Measurements from ENCODE around the gene DCLK1.

DNA sequence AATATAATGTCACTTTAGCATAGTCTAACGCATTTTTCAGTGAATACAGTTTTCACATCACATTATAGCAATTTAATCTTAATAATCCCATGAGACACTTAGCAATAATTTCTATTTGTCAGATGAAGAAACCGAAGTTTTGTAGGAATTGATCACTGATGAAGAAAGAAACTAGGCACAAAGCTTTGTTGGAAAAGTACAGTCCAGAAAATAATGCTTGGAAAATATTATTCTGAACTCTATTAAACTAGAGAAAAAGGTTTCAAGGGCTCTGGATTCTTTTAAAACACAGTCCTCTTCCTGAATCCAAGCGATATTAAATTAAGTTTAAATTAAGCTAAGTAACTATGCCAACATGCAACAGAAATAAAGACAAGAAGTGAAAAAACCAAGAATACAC lies 62.2 kb downstream of the DCLK1 start:
- TF ChIP-seq POLR2A (IDR thresholded peaks at IDR 0.05) = no peak
- TF ChIP-seq, protein P1, sequence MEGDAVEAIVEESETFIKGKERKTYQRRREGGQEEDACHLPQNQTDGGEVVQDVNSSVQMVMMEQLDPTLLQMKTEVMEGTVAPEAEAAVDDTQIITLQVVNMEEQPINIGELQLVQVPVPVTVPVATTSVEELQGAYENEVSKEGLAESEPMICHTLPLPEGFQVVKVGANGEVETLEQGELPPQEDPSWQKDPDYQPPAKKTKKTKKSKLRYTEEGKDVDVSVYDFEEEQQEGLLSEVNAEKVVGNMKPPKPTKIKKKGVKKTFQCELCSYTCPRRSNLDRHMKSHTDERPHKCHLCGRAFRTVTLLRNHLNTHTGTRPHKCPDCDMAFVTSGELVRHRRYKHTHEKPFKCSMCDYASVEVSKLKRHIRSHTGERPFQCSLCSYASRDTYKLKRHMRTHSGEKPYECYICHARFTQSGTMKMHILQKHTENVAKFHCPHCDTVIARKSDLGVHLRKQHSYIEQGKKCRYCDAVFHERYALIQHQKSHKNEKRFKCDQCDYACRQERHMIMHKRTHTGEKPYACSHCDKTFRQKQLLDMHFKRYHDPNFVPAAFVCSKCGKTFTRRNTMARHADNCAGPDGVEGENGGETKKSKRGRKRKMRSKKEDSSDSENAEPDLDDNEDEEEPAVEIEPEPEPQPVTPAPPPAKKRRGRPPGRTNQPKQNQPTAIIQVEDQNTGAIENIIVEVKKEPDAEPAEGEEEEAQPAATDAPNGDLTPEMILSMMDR (IDR thresholded peaks at IDR 0.05) = no peak
